Lung (tissue), 12 donors: Measurements from ENCODE around the gene UGT1A4. TPM values are rescaled to one million over a fixed set of nuclear protein-coding genes. Genes with fewer than 3 reads are reported as not detected.

ENCODE experiments used
- ATAC-seq: fragments of 200-7000 bp; cut with Tn5 transposase; one replicate; pipeline ENCODE4 v1.9.1; 2020; ENCODE audit warnings: moderate number of reproducible peaks; ENCODE audit not compliant: insufficient read depth, low FRiP score
- DNase-seq, 3 donors: peaks; one replicate each; pipeline ENCODE4 v3.0.0-alpha.2; 2013 to 2017
- H3K27ac ChIP-seq, 2 donors: one replicate each; pipeline ENCODE4 v1.5.1; 2013; ENCODE audit warnings: mild to moderate bottlenecking in 2 of 2, moderate library complexity in 2 of 2, control low read depth in 1 of 2, inconsistent platforms in 1 of 2, low read depth in 1 of 2, low read length in 1 of 2
- H3K27me3 ChIP-seq, 3 donors: one replicate each; pipeline ENCODE4 v1.5.1; 2013; ENCODE audit warnings: low read length in 2 of 3; ENCODE audit not compliant: control insufficient read depth in 3 of 3, insufficient read depth in 3 of 3
- H3K36me3 ChIP-seq, 4 donors: one replicate each; pipeline ENCODE4 v1.5.1; 2013; ENCODE audit warnings: low read length in 4 of 4, mild to moderate bottlenecking in 1 of 4, moderate library complexity in 1 of 4; ENCODE audit not compliant: control insufficient read depth in 4 of 4, insufficient read depth in 4 of 4
- H3K4me1 ChIP-seq, 5 donors: one replicate each; pipeline ENCODE4 v1.5.1; 2013; ENCODE audit warnings: low read length in 5 of 5, mild to moderate bottlenecking in 2 of 5, moderate library complexity in 1 of 5; ENCODE audit not compliant: control insufficient read depth in 5 of 5, insufficient read depth in 5 of 5
- H3K4me3 ChIP-seq: one replicate; pipeline ENCODE4 v1.5.1; 2013; ENCODE audit warnings: mild to moderate bottlenecking, control low read depth, moderate library complexity
- H3K9ac ChIP-seq, 2 donors: one replicate each; pipeline ENCODE4 v1.5.1; 2013; ENCODE audit warnings: low read length in 2 of 2, control low read depth in 1 of 2; ENCODE audit not compliant: insufficient read depth in 1 of 2
- H3K9me3 ChIP-seq, 4 donors: one replicate each; pipeline ENCODE4 v1.5.1; 2013; ENCODE audit warnings: low read length in 3 of 4, mild to moderate bottlenecking in 1 of 4, moderate library complexity in 1 of 4; ENCODE audit not compliant: control insufficient read depth in 4 of 4, insufficient read depth in 3 of 4
- WGBS, 2 donors: extraction: QIAGEN DNeasy Blood & Tissue Kit; methylation state at CpG; one replicate each; pipeline ENCODE4 v1.1.7; 2013; 5-methylcytosine and 5-hydroxymethylcytosine counted together
- polyA plus RNA-seq, 2 donors: library from polyadenylated mRNA; stranded (reverse); fragments of 200-250 nt; gene quantifications; one replicate each; pipeline ENCODE4 v1.2.1, GENCODE V29; 2013
- total RNA-seq, 2 donors: library from RNA; depleted of rRNA in 1 of 2; stranded (reverse); fragments of >200 nt in 1 of 2; gene quantifications; one replicate each; pipeline ENCODE4 v1.2.1, GENCODE V29; 2014 to 2021
- TF ChIP-seq, protein P1 (sequence below): IDR thresholded peaks from 2 replicates; pipeline ENCODE4 v1.5.1; 2012; ENCODE audit warnings: mild to moderate bottlenecking; ENCODE audit errors: control extremely low read depth, extremely low read depth
- donor health status: control.
- donor health status: control.
- donor health status: Bipolar disorder and iron deficiency.
- donor health status: healthy.
- donor health status: DM: yes; HTN: yes; CAD: no.

Gene UGT1A4
- total and polyA plus RNA-seq, 4 donors = 0.02 to 0.55 (median 0.21) TPM; not detected in 1

GRCh38 chr2:233754872-233755611 is 36.5 kb downstream of the UGT1A4 start:
- no peak overlapping the region for H3K9ac ChIP-seq
- H3K4me1 ChIP-seq = no peaks in the 10 kb centered on the region
- ATAC-seq (no peak), DNase-seq (no peak)
- no peaks in the 10 kb centered on the region for H3K36me3 ChIP-seq
- WGBS, 2 donors = 90 to 92% methylated on average over 42 to 44 of the region's 44 CpGs
- no peak overlapping the region for H3K27ac ChIP-seq
- peaks cover 0 to 10% (median 3%) of the 10 kb centered on the region in 4 donors for H3K9me3 ChIP-seq
- TF ChIP-seq, protein P1, sequence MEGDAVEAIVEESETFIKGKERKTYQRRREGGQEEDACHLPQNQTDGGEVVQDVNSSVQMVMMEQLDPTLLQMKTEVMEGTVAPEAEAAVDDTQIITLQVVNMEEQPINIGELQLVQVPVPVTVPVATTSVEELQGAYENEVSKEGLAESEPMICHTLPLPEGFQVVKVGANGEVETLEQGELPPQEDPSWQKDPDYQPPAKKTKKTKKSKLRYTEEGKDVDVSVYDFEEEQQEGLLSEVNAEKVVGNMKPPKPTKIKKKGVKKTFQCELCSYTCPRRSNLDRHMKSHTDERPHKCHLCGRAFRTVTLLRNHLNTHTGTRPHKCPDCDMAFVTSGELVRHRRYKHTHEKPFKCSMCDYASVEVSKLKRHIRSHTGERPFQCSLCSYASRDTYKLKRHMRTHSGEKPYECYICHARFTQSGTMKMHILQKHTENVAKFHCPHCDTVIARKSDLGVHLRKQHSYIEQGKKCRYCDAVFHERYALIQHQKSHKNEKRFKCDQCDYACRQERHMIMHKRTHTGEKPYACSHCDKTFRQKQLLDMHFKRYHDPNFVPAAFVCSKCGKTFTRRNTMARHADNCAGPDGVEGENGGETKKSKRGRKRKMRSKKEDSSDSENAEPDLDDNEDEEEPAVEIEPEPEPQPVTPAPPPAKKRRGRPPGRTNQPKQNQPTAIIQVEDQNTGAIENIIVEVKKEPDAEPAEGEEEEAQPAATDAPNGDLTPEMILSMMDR = no peak
- H3K27me3 ChIP-seq = no peaks in the 10 kb centered on the region
- H3K4me3 ChIP-seq = no peak overlapping the region

DNA sequence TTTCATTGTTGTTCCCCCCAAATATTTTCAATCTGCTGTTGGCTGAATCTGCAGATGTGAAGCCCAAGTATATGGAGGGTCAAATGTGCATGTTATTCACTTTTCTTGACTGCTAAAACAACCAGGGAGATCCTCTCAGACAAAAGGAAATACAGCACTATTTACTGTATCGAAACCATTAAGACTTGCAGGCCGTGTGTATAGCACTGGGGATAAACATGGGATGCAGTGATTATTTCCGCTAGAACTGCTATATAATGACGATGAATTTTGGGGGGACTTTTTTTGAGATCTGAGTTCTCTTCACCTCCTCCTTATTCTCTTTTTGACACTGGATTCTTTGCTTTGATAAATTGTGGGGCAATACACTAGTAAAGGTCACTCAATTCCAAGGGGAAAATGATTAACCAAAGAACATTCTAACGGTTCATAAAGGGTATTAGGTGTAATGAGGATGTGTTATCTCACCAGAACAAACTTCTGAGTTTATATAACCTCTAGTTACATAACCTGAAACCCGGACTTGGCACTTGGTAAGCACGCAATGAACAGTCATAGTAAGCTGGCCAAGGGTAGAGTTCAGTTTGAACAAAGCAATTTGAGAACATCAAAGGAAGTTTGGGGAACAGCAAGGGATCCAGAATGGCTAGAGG is 38.0 kb downstream of the UGT1A4 start:
- no peaks in the 10 kb centered on the region for H3K36me3 ChIP-seq
- H3K27ac ChIP-seq = no peak overlapping the region
- DNase-seq (no peak), ATAC-seq (no peak)
- 67 to 84% methylated on average over 7 of the region's 7 CpGs for WGBS, 2 donors
- peaks cover 0 to 3% (median 0%) of the 10 kb centered on the region in 4 donors for H3K9me3 ChIP-seq
- no peak overlapping the region for H3K4me3 ChIP-seq
- no peaks in the 10 kb centered on the region for H3K4me1 ChIP-seq
- no peaks in the 10 kb centered on the region for H3K27me3 ChIP-seq
- TF ChIP-seq, protein P1 = no peak
- no peak overlapping the region for H3K9ac ChIP-seq

DNA sequence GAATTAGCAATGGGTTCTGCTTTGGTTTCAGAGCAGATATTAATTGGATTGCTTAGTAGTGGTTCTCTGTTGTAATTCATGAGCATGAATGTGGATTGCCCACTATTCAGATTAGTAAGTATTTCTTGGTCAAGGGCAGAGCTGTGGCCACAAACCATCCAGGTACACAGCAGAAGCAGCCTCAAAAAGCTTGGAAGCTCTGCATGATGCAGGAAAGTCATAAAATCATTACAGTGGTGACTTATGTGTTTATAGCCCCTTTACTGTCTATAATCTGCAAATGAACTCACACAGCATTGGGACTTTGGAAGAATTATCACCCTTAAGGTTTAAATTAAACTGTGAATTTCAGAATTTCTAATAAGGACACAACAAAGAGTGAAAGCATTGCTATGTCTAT is 39.6 kb downstream of the UGT1A4 start:
- TF ChIP-seq, protein P1 = no peak
- H3K27me3 ChIP-seq = no peaks in the 10 kb centered on the region
- H3K9me3 ChIP-seq = peaks cover 0 to 3% (median 0%) of the 10 kb centered on the region in 4 donors
- H3K4me1 ChIP-seq = no peaks in the 10 kb centered on the region
- no peak for ATAC-seq
- DNase-seq = no peak
- H3K27ac ChIP-seq = no peak overlapping the region
- no peak overlapping the region for H3K4me3 ChIP-seq
- H3K9ac ChIP-seq = no peak overlapping the region
- H3K36me3 ChIP-seq = no peaks in the 10 kb centered on the region
